Skeletal muscle satellite cell (primary cell): ENCODE data around the gene SNX18.
"Not testable (repeated sequence)": the region's sequence is repeated elsewhere in the genome, so short reads cannot be mapped to it uniquely, and the experiment has no call there.

Source experiments
- H3K27me3 ChIP-seq: 2 replicates; pipeline ENCODE4 v1.7.0; 2013; ENCODE audit warnings: low read length; ENCODE audit not compliant: control insufficient read depth, insufficient read depth
- H3K36me3 ChIP-seq: 2 replicates; pipeline ENCODE4 v1.7.0; 2013; ENCODE audit warnings: mild to moderate bottlenecking, control low read depth, low read length; ENCODE audit not compliant: insufficient read depth
- H3K4me1 ChIP-seq: 2 replicates; pipeline ENCODE4 v1.7.0; 2013; ENCODE audit warnings: low read length; ENCODE audit not compliant: control insufficient read depth, insufficient read depth
- H3K4me2 ChIP-seq: 2 replicates; pipeline ENCODE4 v1.7.0; 2013; ENCODE audit warnings: mild to moderate bottlenecking, low read length
- H3K4me3 ChIP-seq: 2 replicates; pipeline ENCODE4 v1.7.0; 2013; ENCODE audit warnings: low read length
- H3K9ac ChIP-seq: 2 replicates; pipeline ENCODE4 v1.7.0; 2013; ENCODE audit warnings: mild to moderate bottlenecking, low read depth, low read length, moderate library complexity
- H3K9me3 ChIP-seq: replicated peaks from 2 replicates; pipeline ENCODE4 v1.7.0; 2013; ENCODE audit warnings: mild to moderate bottlenecking, control low read depth, low read length

Gene SNX18

DNA sequence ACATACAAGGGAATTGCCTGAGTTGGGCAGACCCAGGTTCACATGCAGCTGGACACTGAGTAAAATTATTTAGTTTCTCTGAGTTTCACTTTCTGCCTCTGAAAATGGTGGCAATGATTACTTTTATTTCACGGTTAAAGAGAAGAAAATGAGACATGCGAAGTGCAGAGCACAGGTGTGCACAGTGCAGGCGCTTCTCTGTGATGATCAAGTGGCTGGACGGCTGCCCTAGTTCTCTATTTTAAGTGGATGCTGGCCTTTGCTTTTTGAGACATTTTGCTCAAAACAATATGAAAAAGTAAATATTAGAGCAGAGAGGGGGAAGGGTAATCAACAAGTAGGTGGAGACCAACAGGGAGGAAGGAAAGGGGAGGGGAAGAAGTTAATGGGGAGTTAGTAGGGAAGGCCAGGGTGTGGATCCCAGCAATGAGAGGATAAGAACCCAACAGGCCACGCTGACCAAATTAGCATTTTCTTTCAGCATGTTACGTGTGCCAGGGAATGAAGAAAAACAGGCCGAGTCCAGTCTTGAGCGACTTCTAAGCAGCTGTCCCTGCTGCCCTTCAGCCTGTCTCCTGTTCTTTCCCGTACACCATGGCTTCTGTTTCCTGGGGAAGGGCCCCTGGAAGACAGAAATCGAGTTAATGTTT is 16.1 kb downstream of the SNX18 start:
- Histone ChIP-seq H3K4me1 (peaks cover 21% of the 10 kb centered on the region), H3K9me3 (no peaks in the 10 kb centered on the region), H3K9ac (no peak overlapping the region), H3K36me3 (no peaks in the 10 kb centered on the region), H3K4me2 (peak overlapping the region; percentile 13), H3K4me3 (no peak overlapping the region), H3K27me3 (no peaks in the 10 kb centered on the region)

DNA sequence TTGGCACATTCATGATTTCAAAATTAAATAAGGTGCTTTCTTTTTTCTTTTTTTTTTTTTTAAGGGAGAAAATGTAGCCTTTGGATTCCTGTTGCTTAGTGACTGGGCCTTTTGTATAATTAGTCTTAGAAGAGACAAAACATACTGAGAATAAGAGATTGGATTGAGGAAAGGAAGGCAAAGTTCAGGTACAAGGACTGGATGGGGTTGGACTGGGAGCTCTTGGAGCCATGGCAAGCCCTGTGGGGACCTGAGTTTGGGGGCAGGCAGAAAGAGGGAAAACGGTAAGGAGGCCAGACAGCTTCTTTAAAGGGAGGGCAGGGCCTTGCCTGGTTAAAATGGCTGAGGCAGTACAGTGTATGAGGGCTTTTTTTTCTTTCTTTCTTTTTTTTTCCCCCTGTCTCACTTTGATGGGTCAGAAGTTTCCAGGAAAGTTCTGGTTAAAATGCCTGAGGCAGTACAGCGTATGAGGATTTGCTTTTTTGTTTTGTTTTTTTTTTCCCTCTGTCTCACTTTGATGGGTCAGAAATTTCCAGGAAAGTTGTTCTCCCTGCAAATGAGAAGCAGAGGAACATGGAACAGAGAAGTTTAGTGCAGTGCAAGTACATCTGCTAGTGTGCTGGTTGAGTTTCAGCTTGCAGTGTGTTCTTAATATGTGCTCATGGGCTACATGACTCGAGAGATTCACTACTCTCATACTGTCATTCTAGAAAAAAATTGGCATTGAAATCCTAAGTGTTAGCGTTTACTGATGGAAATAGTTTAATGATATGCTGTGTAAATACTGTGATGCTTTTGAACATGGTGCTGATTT is 16.8 kb downstream of the SNX18 start:
- H3K27me3 ChIP-seq = no peaks in the 10 kb centered on the region
- H3K9ac ChIP-seq = no peak overlapping the region
- no peak overlapping the region for H3K4me3 ChIP-seq
- H3K36me3 ChIP-seq = no peaks in the 10 kb centered on the region
- H3K4me1 ChIP-seq = peaks cover 21% of the 10 kb centered on the region
- peak overlapping the region; percentile 13 for H3K4me2 ChIP-seq
- H3K9me3 ChIP-seq = no peaks in the 10 kb centered on the region

DNA sequence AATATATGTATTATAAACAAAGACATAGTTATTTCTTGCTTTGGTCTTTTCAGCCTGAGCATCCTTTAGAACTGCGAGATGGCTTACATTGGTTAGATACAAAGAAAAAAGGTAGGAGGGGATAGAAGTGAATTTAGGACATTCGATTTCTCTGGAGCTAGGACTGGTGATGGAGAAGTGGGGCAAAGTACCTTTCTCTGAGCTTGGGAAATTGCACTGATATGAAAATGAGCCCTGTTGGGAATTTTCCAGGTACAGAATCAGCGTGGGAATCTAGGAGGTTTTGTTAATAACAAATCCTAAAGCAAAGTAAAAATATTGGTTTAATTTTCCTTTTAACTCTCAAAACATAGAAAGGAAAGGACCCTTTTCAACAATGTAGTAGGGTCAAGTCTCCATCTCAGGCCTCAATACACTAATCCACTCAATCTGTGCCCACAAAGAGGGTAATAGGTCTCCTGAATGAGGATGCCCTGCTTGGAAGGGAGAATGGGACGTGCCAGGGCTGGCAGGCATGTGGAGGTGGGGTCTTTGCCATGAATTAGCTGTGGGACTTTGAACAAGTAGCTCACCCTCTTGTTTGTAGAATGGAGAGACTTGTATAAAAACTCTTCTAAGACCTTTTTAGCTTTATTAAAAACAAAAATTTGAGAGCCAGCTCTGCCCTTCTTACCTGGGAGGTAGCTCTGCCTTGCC is 17.7 kb downstream of the SNX18 start:
- Histone ChIP-seq H3K4me2 (no peak overlapping the region), H3K9ac (no peak overlapping the region), H3K4me3 (no peak overlapping the region), H3K4me1 (peaks cover 21% of the 10 kb centered on the region), H3K27me3 (no peaks in the 10 kb centered on the region), H3K9me3 (no peaks in the 10 kb centered on the region), H3K36me3 (no peaks in the 10 kb centered on the region)

DNA sequence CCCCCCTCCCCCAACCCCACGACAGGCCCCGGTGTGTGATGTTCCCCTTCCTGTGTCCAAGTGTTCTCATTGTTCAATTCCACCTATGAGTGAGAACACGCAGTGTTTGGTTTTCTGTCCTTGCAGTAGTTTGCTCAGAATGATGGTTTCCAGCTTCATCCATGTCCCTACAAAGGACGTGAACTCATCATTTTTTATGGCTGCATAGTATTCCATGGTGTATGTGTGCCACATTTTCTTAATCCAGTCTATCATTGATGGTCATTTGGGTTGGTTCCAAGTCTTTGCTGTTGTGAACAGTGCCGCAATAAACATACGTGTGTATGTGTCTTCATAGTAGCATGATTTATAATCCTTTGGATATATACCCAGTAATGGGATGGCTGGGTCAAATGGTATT is 18.8 kb downstream of the SNX18 start:
- peaks cover 20% of the 10 kb centered on the region for H3K4me1 ChIP-seq
- H3K4me2 ChIP-seq, H3K9me3 ChIP-seq, H3K4me3 ChIP-seq, H3K36me3 ChIP-seq, H3K27me3 ChIP-seq, H3K9ac ChIP-seq: not testable (repeated sequence)

DNA sequence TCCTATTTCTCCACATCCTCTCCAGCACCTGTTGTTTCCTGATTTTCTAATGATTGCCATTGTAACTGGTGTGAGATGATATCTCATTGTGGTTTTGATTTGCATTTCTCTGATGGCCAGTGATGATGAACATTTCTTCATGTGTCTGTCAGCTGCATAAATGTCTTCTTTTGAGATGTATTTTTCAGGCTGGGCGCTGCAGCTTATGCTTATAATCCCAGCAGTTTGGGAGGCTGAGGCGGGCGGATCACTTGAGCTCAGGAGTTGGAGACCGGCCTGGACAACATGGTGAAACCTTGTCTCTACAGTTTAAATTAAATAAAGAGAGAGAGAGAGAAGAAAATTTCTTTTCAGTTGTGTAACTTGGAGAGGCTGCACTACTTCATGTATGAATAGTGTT is 19.3 kb downstream of the SNX18 start:
- not testable (repeated sequence) for H3K36me3 ChIP-seq, H3K4me3 ChIP-seq, H3K27me3 ChIP-seq, H3K9me3 ChIP-seq, H3K9ac ChIP-seq
- Histone ChIP-seq H3K4me2 (peak overlapping the region; percentile 52), H3K4me1 (peaks cover 16% of the 10 kb centered on the region)

DNA sequence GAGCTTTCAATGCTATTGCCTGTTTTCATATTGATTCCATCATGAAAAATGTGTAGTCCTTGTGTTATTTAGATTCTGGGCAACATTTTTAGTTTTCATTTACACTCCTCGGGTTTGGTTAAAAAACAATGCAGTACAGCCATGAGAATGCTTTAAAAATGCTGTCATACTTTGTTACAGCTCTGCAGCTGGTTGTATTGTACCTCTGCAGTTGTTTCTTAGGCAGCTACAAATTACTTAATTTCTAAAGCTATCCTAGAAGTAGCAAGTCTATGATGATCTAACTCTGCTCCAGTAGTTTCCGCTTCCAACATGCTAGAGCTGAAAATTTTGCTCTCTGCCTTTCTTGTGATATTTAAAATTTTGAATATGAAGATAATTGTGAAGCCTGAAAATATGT is 20.2 kb downstream of the SNX18 start:
- Histone ChIP-seq H3K4me2 (peak overlapping the region; percentile 52), H3K4me1 (peaks cover 16% of the 10 kb centered on the region), H3K4me3 (no peak overlapping the region), H3K9ac (peak overlapping the region; percentile 39), H3K36me3 (no peaks in the 10 kb centered on the region), H3K9me3 (no peaks in the 10 kb centered on the region), H3K27me3 (no peaks in the 10 kb centered on the region)

DNA sequence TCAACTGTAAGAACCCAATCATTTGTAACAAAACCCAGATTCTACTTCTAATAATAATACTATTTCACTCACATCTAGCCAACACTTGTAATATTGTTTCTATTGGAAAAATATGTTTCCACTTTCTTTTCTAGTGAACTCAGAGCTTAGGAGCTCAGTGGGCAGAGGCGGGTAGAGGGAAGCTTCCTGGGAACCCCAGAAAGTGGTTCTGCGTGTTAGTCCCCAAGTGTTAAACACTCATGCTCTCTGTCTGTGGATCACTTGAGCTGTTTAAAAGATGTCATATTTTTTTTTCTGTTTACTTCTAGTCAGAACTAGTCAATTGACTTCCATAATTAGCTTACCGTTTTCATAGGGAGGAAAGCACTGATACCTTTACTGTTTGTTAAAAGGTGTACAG is 20.6 kb downstream of the SNX18 start:
- H3K4me1 ChIP-seq = peaks cover 16% of the 10 kb centered on the region
- H3K9ac ChIP-seq = no peak overlapping the region
- peak overlapping the region; percentile 52 for H3K4me2 ChIP-seq
- H3K9me3 ChIP-seq = no peaks in the 10 kb centered on the region
- H3K4me3 ChIP-seq = no peak overlapping the region
- H3K27me3 ChIP-seq = no peaks in the 10 kb centered on the region
- no peaks in the 10 kb centered on the region for H3K36me3 ChIP-seq

DNA sequence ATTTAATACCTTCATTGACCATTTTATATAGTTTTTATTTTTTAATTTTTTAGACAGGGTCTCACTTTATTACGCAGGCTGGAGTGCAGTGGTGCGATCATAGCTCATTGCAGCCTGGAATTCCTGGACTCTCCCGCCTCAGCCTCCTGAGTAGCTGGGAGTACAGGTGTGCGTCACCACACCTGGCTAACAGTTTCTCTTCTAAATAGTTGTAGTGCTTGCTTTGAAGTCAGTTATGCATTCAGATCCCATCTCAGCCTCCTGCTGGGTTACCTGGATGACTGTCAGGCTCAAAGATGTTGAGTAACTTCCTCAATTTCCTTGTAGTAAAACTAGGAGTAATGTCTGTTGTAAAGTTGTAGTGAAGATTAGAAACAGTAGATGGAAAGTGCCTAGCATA is 21.4 kb downstream of the SNX18 start:
- Histone ChIP-seq H3K4me1 (peaks cover 8% of the 10 kb centered on the region), H3K4me2 (no peak overlapping the region), H3K9me3 (no peaks in the 10 kb centered on the region), H3K27me3 (no peaks in the 10 kb centered on the region), H3K4me3 (no peak overlapping the region), H3K9ac (no peak overlapping the region), H3K36me3 (no peaks in the 10 kb centered on the region)

DNA sequence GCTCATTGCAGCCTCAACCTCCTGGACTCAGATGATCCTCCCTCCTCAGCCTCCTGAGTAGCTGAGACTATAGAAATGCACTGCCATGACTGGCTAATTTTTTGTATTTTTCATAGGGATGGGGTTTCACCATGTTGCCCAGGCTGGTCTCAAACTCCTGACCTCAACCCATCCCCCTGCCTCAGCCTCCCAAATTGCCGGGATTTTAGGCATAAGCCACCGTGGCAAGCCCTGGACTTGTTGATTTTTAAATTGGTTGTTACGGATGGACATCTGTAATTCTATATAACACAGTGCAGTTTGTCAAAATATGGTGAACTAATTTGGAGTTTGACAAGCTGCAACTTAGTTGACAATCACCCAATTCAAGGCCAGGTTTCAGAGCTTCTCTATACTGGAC is 22.7 kb downstream of the SNX18 start:
- no peaks in the 10 kb centered on the region for H3K36me3 ChIP-seq
- no peak overlapping the region for H3K9ac ChIP-seq
- peaks cover 8% of the 10 kb centered on the region for H3K4me1 ChIP-seq
- no peak overlapping the region for H3K4me3 ChIP-seq
- no peak overlapping the region for H3K4me2 ChIP-seq
- no peaks in the 10 kb centered on the region for H3K9me3 ChIP-seq
- H3K27me3 ChIP-seq = no peaks in the 10 kb centered on the region

DNA sequence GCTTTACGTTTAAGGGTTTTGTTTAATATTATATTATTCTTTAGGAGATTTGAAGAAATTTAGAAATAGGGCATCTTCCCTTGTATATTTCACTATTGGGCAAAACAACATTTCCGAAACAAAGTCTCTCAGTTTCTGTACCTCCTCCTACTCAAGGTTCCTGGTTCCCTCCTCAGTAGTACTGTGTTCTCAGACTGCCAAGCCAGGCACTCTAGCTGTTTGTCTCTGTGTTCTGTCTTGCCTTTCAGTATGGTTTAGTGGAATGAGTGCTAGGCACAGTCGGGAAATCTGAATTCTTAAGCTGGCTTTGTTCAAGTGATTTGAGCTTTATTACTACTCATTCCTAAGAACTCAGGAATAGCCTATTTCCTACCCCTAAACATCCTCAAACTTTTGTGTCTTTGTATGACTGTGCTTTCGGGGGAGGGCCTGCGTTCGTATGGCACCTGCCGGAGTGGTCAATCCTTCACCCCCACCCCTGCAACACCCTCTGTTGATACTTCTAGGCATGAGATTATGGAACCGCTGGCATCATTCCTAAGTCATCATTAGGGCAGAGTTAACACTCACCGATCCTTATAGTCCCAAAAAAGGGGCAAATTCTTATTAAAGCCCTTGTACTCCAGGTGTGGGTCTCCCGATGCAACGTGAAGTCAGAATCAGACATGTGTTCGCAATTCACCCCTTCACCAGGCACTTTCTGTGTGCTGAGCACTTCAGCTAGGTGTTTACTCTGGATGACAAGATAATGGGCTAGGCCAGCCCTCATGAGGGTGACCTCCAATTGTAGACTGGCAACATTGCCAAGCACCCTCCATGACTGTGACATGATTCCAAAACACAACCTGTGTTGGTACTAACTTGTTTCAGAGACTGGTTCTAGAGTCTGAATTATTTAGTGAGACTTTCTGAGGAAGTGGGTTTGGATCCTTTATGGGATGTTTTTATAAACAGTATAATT is 24.5 kb downstream of the SNX18 start:
- no peaks in the 10 kb centered on the region for H3K27me3 ChIP-seq
- no peak overlapping the region for H3K9ac ChIP-seq
- no peaks in the 10 kb centered on the region for H3K9me3 ChIP-seq
- H3K36me3 ChIP-seq = no peaks in the 10 kb centered on the region
- no peak overlapping the region for H3K4me3 ChIP-seq
- H3K4me2 ChIP-seq = no peak overlapping the region
- peaks cover 8% of the 10 kb centered on the region for H3K4me1 ChIP-seq

DNA sequence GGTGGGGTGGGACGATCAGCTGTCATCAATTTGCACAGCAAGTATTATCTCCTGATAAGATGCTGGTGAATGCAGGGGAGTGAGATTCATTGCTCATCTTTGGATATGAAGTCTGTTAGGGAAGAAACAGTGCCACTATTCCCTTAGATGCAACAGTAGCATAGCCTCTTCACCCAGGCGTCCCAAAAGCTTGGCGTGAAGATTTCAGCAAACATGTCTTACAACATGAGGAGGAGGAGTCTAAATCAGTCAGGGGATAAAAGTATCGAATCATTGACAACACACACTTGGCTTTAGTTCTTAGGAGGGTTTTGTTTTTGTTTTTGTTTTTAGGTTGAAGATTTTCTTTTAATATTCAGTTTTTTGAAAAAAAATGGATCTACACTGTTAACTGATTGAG is 26.5 kb downstream of the SNX18 start:
- Histone ChIP-seq H3K9ac (no peak overlapping the region), H3K4me2 (no peak overlapping the region), H3K4me1 (no peaks in the 10 kb centered on the region), H3K4me3 (no peak overlapping the region), H3K9me3 (no peaks in the 10 kb centered on the region), H3K27me3 (no peaks in the 10 kb centered on the region), H3K36me3 (no peaks in the 10 kb centered on the region)
